Natural killer cell treated with Interleukin-12 subunit alpha and Interleukin-12 subunit beta and Interleukin-15 and Interleukin-18, amount 100 ng/mL, for 72 hours (primary cell): ENCODE data around the gene FASN. TPM values are rescaled to one million over a fixed set of nuclear protein-coding genes. Genes with fewer than 3 reads are reported as not detected.

Experiments
- ATAC-seq, 2 donors: fragments of 150-1000 bp; cut with Tn5 transposase in 1 of 2; sonication (Bioruptor Pico), chemical (Tn5 transposase) in 1 of 2; 2 replicates each; pipeline ENCODE4 v1.10.0; 2021
- DNase-seq: peaks from one replicate; pipeline ENCODE4 v3.0.0; 2022; ENCODE audit warnings: low spot score
- H3K27ac Mint-ChIP-seq, 2 donors: 1 replicate in 1 of 2; 2 replicates in 1 of 2; pipeline ENCODE4 v1.8.0; 2022; ENCODE audit warnings: mixed read lengths in 2 of 2, mild to moderate bottlenecking in 1 of 2, moderate library complexity in 1 of 2
- H3K27me3 Mint-ChIP-seq, 2 donors: 1 replicate in 1 of 2; 2 replicates in 1 of 2; pipeline ENCODE4 v1.8.0; 2022; ENCODE audit warnings: mixed read lengths in 2 of 2
- H3K36me3 Mint-ChIP-seq: one replicate; pipeline ENCODE4 v1.8.0; 2022; ENCODE audit warnings: mixed read lengths
- H3K4me1 Mint-ChIP-seq, 2 donors: 1 replicate in 1 of 2; 2 replicates in 1 of 2; pipeline ENCODE4 v1.8.0; 2022; ENCODE audit warnings: low read depth in 2 of 2, mixed read lengths in 2 of 2, mild to moderate bottlenecking in 1 of 2
- H3K4me3 Mint-ChIP-seq: one replicate; pipeline ENCODE4 v1.8.0; 2022; ENCODE audit warnings: mixed read lengths
- H3K9me3 Mint-ChIP-seq: 2 replicates; pipeline ENCODE4 v1.8.0; 2022; ENCODE audit warnings: mixed read lengths
- total RNA-seq, 2 donors: library from RNA; stranded (reverse); gene quantifications; one replicate each; pipeline ENCODE4 v1.2.3, GENCODE V29; 2022

Gene FASN
- total RNA-seq, 2 donors from 2014 or later: 195 to 451 TPM

GRCh38 chr17:82112914-82113311, 14.9 kb upstream of the FASN start:
- ATAC-seq (no peak), DNase-seq (peak; percentile 52)
- no peaks in the 10 kb centered on the region for H3K36me3 Mint-ChIP-seq
- H3K27ac Mint-ChIP-seq: no peak overlapping the region
- no peaks in the 10 kb centered on the region for H3K27me3 Mint-ChIP-seq
- no peak overlapping the region for H3K4me3 Mint-ChIP-seq
- no peaks in the 10 kb centered on the region for H3K4me1 Mint-ChIP-seq
- H3K9me3 Mint-ChIP-seq: no peaks in the 10 kb centered on the region

DNA sequence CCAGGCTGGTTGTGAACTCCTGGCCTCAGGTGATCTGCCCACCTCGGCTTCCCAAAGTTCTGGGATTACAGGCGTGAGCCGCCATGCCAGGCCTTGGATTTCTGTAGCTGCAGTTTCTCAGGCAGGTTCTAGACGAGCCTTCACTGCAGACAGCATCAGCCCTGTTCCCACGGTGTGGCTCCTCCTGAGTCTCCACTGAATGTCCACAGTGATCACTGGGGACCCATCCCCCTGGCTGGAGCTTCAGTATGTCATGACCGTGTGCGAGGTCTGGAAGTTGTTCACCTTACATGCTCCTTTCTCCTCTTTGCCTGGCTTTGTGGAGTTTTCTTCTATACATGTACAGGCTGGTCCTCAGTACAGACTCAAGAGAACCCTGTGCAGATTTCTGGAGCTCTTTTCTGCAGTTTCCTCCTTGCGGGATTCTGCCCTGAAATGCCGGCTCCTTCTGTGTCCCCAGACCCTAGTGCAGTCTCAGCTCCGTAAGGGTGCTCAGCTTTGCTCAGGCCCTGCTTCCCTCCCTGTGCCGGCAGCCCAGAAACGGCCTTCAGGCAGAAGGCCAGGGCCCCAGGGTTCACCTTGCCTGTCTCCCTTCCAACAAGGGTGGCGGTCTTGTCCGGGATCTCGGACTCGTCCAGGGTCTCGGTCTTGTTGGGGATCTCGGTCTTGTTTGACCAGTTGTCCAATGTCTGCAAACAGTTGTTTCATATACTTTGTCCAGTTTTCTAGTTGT, 14.3 kb upstream of the FASN start:
- no peak for ATAC-seq

GRCh38 chr17:82110298-82110697, 12.3 kb upstream of the FASN start:
- Mint-ChIP-seq H3K27ac (no peak overlapping the region), H3K36me3 (no peaks in the 10 kb centered on the region), H3K9me3 (no peaks in the 10 kb centered on the region), H3K27me3 (no peaks in the 10 kb centered on the region), H3K4me1 (peaks cover 8 to 10% of the 10 kb centered on the region in 2 donors), H3K4me3 (no peak overlapping the region)
- DNase-seq (peak; percentile 12), ATAC-seq (no peak)

More for the DNA sequence above, 14.3 kb upstream of the FASN start:
- DNase-seq: peak; percentile 20
- H3K9me3 Mint-ChIP-seq: no peaks in the 10 kb centered on the region
- H3K4me3 Mint-ChIP-seq: no peak overlapping the region
- no peaks in the 10 kb centered on the region for H3K4me1 Mint-ChIP-seq
- peak overlapping the region in 1 of 2 donors; percentile 31 for H3K27ac Mint-ChIP-seq
- H3K36me3 Mint-ChIP-seq: no peaks in the 10 kb centered on the region
- no peaks in the 10 kb centered on the region for H3K27me3 Mint-ChIP-seq

GRCh38 chr17:82108961-82109475, 11.0 kb upstream of the FASN start:
- H3K4me3 Mint-ChIP-seq: no peak overlapping the region
- DNase-seq (peak; percentile 25), ATAC-seq (no peak)
- H3K27ac Mint-ChIP-seq: no peak overlapping the region
- H3K4me1 Mint-ChIP-seq: peaks cover 8 to 10% of the 10 kb centered on the region in 2 donors
- no peaks in the 10 kb centered on the region for H3K36me3 Mint-ChIP-seq
- no peaks in the 10 kb centered on the region for H3K27me3 Mint-ChIP-seq
- no peaks in the 10 kb centered on the region for H3K9me3 Mint-ChIP-seq

- H3K27ac Mint-ChIP-seq: no peak overlapping the region
- H3K4me1 Mint-ChIP-seq: peaks cover 8 to 10% of the 10 kb centered on the region in 2 donors
- no peaks in the 10 kb centered on the region for H3K36me3 Mint-ChIP-seq
- no peaks in the 10 kb centered on the region for H3K27me3 Mint-ChIP-seq
- ATAC-seq (no peak), DNase-seq (peak; percentile 44)
- no peak overlapping the region for H3K4me3 Mint-ChIP-seq
- no peaks in the 10 kb centered on the region for H3K9me3 Mint-ChIP-seq
Observed at GRCh38 chr17:82108496-82108945, 10.5 kb upstream of the FASN start.

- Mint-ChIP-seq H3K36me3 (no peaks in the 10 kb centered on the region), H3K27ac (no peak overlapping the region), H3K4me1 (peaks cover 8 to 10% of the 10 kb centered on the region in 2 donors), H3K4me3 (no peak overlapping the region), H3K9me3 (no peaks in the 10 kb centered on the region), H3K27me3 (no peaks in the 10 kb centered on the region)
- DNase-seq (peak; percentile 57), ATAC-seq (no peak)
Observed at GRCh38 chr17:82108038-82108437, 10.0 kb upstream of the FASN start.

GRCh38 chr17:82107341-82107860, 9.4 kb upstream of the FASN start:
- ATAC-seq: no peak
- Mint-ChIP-seq H3K4me3 (no peak overlapping the region), H3K9me3 (no peaks in the 10 kb centered on the region), H3K27ac (peak overlapping the region in 1 of 2 donors; percentile 95), H3K36me3 (no peaks in the 10 kb centered on the region), H3K27me3 (no peaks in the 10 kb centered on the region), H3K4me1 (peaks cover 8 to 10% of the 10 kb centered on the region in 2 donors)
- peak; percentile 29 for DNase-seq

DNA sequence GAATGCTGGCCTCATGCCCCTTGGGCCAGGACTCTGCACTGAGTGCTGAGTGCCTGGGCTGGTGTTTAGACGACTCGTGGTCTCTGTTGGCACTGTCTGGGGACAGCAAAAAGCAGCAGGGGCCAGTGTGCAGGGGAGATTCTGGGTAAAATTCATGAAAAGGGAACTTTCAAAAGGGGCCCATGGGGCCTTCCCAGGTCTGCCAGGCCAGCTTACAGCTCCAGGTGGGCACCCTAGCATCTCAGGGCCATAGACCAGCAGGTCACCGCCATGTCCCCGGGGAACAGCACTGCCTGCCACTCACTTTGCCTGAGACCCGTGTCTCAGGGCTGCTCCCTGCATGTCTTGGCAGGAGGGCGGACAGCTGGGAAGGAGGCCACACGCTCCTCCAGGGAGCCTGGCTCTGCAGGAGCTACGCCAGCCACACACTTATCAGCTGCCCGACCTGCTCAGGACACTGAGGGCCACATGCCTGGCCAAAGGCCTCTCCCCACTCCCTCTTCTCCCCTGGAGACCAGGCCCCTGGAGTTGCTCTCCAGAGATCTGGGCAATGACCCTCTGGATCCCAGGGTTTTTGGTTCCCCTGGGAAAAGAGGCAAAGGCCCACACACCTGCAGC, 8.8 kb upstream of the FASN start:
- Mint-ChIP-seq H3K4me3 (peak overlapping the region; percentile 90), H3K36me3 (no peaks in the 10 kb centered on the region), H3K27ac (peak overlapping the region; percentile 95 to 96), H3K9me3 (no peaks in the 10 kb centered on the region), H3K4me1 (peaks cover 8 to 10% of the 10 kb centered on the region in 2 donors), H3K27me3 (no peaks in the 10 kb centered on the region)
- peak; percentile 50 for DNase-seq
- ATAC-seq: no peak

DNA sequence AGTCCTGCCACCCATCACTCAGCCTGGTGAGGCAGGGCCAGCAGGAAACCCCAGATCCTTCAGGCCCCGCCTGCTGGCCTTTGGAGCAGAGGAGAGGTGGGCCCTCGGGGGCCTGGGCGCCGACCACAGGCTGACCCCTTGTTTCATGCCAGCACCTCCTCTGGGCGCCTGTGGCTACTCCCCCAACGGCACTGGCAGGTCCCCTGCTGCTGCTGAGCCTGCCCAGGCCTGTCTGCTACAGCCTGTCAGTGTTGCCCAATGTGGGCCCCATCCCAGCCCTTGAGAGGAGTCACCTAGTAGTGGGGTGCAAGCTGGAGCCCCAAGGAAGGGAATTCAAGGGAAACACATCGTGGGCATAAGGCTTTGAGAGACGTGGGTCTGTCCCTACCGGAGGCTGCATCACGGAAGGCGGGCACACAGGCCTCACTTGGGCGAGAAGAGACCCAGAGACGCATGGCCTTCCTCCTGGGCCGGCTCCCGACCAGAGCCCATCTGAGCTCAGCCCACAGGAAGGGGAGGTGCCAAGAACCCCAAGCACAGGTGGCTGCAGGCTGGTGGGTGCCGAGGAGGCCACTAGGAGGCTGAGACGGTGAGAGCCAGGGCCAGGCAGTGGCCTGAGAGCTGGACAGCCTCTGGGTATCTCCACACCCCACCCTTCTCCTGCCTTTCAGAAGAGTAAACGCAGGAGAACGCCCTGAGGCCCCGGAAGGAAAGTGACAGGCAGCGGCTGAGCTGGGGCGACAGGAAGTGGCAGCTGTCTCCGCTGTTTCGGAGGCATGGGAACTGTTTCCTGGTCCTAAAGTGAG, 8.0 kb upstream of the FASN start:
- Mint-ChIP-seq H3K9me3 (no peaks in the 10 kb centered on the region), H3K4me3 (peak overlapping the region; percentile 90), H3K4me1 (peaks cover 8 to 10% of the 10 kb centered on the region in 2 donors), H3K36me3 (no peaks in the 10 kb centered on the region), H3K27me3 (no peaks in the 10 kb centered on the region), H3K27ac (peak overlapping the region; percentile 95 to 96)
- ATAC-seq: peak; percentile 92 to 94
- peak; percentile 80 for DNase-seq

GRCh38 chr17:82105417-82105881, 7.4 kb upstream of the FASN start:
- Mint-ChIP-seq H3K27ac (peak overlapping the region; percentile 95 to 96), H3K27me3 (no peaks in the 10 kb centered on the region), H3K4me1 (peaks cover 8 to 10% of the 10 kb centered on the region in 2 donors), H3K4me3 (peak overlapping the region; percentile 90), H3K36me3 (no peaks in the 10 kb centered on the region), H3K9me3 (no peaks in the 10 kb centered on the region)
- no peak for ATAC-seq
- DNase-seq: no peak

- peak overlapping the region; percentile 90 for H3K4me3 Mint-ChIP-seq
Observed at GRCh38 chr17:82104797-82105416, 6.9 kb upstream of the FASN start.

GRCh38 chr17:82103553-82104451, 5.8 kb upstream of the FASN start:
- Mint-ChIP-seq H3K36me3 (no peaks in the 10 kb centered on the region), H3K9me3 (no peaks in the 10 kb centered on the region), H3K4me1 (peaks cover 8 to 10% of the 10 kb centered on the region in 2 donors), H3K27ac (no peak overlapping the region), H3K27me3 (no peaks in the 10 kb centered on the region), H3K4me3 (no peak overlapping the region)
- ATAC-seq: no peak
- DNase-seq: no peak

More at GRCh38 chr17:82104797-82105416, 6.9 kb upstream of the FASN start:
- ATAC-seq (no peak), DNase-seq (no peak)
- Mint-ChIP-seq H3K9me3 (no peaks in the 10 kb centered on the region), H3K27ac (peak overlapping the region in 1 of 2 donors; percentile 95), H3K4me1 (peaks cover 8 to 10% of the 10 kb centered on the region in 2 donors), H3K36me3 (no peaks in the 10 kb centered on the region), H3K27me3 (no peaks in the 10 kb centered on the region)
